ENCODE results near the gene LPCAT1.
"Not testable (repeated sequence)": the region's sequence is repeated elsewhere in the genome, so short reads cannot be mapped to it uniquely, and the experiment has no call there.

The LPCAT1 gene

DNA sequence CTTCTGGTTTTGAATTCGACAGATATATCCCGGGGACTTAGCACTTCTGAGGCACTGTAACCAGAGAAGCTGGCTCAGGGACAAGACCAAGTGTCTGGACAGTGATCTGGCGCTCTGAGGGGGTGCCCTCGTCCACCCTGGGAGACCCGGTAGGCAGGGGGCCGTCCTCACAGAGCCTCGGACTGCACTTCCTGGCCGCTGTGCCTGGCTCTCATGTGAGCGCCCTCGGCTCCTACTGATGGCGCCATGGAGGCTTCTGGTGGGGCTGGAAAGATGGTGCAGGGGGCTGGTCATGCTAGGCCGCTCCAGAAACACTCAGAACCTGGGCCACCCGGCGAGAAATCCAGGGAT, 59.7 kb downstream of the LPCAT1 start:
- TF ChIP-seq, protein P1, sequence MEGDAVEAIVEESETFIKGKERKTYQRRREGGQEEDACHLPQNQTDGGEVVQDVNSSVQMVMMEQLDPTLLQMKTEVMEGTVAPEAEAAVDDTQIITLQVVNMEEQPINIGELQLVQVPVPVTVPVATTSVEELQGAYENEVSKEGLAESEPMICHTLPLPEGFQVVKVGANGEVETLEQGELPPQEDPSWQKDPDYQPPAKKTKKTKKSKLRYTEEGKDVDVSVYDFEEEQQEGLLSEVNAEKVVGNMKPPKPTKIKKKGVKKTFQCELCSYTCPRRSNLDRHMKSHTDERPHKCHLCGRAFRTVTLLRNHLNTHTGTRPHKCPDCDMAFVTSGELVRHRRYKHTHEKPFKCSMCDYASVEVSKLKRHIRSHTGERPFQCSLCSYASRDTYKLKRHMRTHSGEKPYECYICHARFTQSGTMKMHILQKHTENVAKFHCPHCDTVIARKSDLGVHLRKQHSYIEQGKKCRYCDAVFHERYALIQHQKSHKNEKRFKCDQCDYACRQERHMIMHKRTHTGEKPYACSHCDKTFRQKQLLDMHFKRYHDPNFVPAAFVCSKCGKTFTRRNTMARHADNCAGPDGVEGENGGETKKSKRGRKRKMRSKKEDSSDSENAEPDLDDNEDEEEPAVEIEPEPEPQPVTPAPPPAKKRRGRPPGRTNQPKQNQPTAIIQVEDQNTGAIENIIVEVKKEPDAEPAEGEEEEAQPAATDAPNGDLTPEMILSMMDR (IDR thresholded peaks at IDR 0.05; ENCODE audit: insufficient read depth, low read depth, low read length, missing control alignments) = no peak
- H3K4me3 ChIP-seq (ENCODE audit: low read length) = no peak overlapping the region
- DNase-seq (ENCODE audit: low read depth) = no peak

DNA sequence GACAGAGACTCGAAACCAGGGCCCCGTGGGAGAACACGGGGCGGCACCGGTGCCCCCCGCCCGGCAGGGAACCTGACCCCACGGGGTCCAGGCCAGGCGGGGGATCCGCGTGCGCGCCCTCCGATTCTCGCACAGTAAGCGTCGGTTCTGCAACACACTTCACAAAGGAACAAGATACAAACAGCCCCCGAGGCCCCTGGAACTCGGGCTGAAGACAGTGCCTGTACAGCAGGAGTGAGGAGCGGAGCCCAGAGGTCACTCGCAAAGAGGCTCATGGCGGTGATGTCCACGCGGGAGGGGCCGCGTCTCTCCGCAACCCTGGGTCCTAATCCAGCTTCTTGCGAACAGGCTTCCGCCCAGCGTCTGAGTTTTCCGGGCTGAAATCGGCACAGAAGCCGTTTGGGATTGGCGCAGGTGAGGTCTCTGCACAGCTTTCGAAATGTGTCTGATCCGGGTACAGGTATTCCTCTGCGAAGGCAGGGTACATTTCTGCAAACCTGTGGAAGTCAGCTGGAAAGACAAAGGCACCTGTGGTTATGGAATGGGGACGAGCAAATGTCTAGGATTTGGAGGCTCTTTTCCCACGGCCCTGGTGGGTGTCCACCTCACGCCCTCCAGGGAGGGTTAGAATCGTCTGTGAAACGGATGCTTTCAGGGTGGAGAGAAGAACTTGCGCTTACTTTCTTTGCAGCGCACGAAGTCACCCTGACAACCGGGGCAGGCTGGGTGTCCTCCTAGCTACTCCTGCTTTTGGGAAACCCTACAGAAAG, 60.2 kb downstream of the LPCAT1 start:
- no peak for DNase-seq (ENCODE audit: low read depth)
- TF ChIP-seq, protein P1 (IDR thresholded peaks at IDR 0.05; ENCODE audit: insufficient read depth, low read depth, low read length, missing control alignments) = no peak
- no peak overlapping the region for H3K4me3 ChIP-seq (ENCODE audit: low read length)

DNA sequence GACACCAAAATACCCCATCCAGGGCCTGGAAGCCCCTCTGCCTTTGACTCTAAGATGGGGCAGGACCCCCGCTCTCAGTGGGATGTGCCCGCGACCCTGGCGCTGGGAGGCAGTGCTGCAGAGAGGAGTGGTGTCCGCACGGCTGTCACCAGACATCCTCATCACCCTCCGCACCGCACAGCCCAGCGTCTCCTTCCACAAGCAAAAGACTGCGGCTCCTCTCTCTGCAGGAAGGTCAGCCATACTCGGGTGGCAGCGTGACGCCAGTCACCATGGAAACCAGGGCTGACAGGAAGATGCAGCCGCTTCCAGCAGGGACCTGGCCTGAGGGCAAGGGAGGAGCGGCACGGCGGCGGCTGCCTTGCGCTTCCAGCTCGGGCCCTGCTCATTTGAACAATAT, 61.4 kb downstream of the LPCAT1 start:
- DNase-seq (ENCODE audit: low read depth) = no peak
- H3K4me3 ChIP-seq (ENCODE audit: low read length) = no peak overlapping the region
- TF ChIP-seq, protein P1 (IDR thresholded peaks at IDR 0.05; ENCODE audit: insufficient read depth, low read depth, low read length, missing control alignments) = no peak

DNA sequence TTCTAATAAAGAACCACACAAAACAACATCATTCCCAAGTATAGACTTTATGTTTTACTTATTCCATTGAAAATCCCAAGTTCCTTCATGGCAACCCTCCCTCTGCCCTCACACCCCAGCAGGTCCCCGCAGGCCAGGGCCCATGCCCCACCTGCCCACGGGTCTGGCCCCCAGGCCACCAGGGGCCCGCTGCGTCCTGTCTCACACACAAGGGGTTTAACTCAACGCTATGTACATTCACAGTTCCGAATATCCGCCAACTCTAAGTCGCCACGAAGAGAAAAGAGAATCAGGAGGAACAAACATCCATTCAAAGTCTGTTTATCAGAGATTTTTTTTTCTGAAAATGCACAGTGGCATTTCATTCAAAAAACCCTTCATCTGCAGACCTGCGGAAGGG, 62.4 kb downstream of the LPCAT1 start:
- TF ChIP-seq, protein P1 (IDR thresholded peaks at IDR 0.05; ENCODE audit: insufficient read depth, low read depth, low read length, missing control alignments) = no peak
- H3K4me3 ChIP-seq (ENCODE audit: low read length) = no peak overlapping the region
- no peak for DNase-seq (ENCODE audit: low read depth)

DNA sequence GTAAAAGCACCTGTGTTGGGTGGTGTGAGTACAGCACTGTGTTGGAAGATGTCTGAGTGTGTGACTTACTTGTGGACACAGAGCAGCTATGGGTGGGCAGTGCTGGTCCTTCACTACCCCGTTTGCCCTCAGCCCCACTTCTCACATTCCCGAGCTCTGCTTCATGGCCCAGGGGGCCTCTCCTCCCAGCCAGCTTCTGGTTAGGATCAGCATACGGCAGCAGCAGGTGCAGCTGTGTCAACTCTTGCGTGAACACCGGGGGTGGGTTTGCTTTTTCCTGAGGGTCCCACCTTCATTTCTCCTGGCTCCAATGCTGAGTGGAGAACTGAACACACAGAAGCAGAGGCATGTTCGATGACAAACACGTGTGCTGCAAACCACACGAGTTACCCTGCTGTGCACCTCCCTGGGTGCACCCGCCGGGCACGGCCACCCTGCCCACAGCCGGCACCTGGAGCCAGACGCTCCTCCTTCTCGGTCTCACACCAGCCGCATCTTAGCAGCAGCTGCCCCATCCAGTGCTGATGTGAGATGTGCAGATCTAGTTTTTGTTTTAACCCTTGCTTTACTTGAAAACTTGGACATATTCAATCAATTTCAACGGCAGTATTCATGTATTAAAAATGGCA, 63.6 kb downstream of the LPCAT1 start:
- DNase-seq (ENCODE audit: low read depth) = no peak
- TF ChIP-seq, protein P1 (IDR thresholded peaks at IDR 0.05; ENCODE audit: insufficient read depth, low read depth, low read length, missing control alignments) = no peak
- no peak overlapping the region for H3K4me3 ChIP-seq (ENCODE audit: low read length)

DNA sequence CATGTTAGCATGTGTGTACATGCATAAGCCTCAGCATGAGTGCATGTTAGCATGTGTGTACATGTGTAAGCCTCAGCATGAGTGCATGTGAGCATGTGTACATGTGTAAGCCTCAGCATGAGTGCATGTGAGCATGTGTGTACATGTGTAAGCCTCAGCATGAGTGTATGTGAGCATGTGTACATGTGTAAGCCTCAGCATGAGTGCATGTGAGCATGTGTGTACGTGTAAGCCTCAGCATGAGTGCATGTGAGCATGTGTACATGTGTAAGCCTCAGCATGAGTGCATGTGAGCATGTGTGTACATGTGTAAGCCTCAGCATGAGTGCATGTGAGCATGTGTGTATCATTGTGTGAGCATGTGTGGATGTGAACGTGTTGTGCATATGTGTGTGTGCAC, 64.3 kb downstream of the LPCAT1 start:
- not testable (repeated sequence) for DNase-seq (ENCODE audit: low read depth)

DNA sequence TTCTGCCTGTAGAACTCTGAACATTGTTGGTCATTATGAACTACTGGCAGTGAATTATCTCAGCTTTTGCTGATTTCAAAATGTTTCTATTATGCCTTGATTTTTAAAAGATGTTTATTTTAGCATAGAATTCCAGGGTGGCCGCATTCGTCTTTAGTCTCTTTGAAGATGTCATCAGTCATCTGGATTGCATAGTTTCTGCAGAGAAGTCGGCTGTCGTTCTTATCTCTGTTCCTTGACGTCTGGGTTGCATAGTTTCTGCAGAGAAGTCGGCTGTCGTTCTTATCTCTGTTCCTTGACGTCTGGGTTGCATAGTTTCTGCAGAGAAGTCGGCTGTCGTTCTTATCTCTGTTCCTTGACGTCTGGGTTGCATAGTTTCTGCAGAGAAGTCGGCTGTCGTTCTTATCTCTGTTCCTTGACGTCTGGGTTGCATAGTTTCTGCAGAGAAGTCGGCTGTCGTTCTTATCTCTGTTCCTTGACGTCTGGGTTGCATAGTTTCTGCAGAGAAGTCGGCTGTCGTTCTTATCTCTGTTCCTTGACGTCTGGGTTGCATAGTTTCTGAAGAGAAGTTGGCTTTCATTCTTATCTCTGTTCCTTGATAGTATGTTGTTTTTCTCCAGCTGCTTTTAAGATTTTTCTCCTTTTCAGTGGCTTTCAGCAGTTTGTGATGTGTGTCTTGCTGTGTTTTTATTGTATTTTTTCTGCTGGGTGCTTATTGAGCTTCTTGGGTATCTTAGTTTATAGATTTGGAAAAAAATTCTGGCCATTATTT, 67.5 kb downstream of the LPCAT1 start:
- H3K4me3 ChIP-seq (ENCODE audit: low read length); DNase-seq (ENCODE audit: low read depth): not testable (repeated sequence)

More for the DNA sequence above, 64.3 kb downstream of the LPCAT1 start:
- H3K4me3 ChIP-seq (ENCODE audit: low read length) = not testable (repeated sequence)

Measured in epithelial cell of esophagus (primary cell).